Inflammatory macrophage treated with lipopolysaccharide for 4 hours (primary cell): ENCODE data around the gene SPDYC.
"Not testable (repeated sequence)": the region's sequence is repeated elsewhere in the genome, so short reads cannot be mapped to it uniquely, and the experiment has no call there.

Source experiments
- DNase-seq: peaks from one replicate; pipeline ENCODE4 v3.0.0-alpha.2; 2020

The SPDYC gene

DNA sequence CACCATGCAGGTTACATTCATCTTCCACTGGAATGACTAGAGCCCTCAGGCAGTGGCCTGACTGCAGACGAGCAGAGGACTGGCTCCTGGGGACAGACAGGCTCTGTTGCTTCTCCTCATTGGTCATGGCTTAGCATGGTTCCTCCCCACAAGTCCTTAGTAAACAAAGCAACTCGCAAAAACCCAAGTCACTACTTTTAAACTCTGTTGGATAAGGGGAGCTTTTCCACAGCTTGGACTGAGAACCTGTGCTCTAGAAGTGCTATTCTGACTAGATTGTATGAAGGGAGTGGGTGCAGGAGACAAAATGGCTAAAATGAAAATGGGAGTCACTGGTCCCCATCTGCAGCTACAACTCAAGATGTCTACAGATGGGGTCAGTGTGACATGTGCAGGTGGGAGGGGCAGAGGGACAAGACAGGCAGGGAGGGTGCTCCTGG lies 4.6 kb downstream of the SPDYC start:
- DNase-seq, result not testable (repeated sequence)

DNA sequence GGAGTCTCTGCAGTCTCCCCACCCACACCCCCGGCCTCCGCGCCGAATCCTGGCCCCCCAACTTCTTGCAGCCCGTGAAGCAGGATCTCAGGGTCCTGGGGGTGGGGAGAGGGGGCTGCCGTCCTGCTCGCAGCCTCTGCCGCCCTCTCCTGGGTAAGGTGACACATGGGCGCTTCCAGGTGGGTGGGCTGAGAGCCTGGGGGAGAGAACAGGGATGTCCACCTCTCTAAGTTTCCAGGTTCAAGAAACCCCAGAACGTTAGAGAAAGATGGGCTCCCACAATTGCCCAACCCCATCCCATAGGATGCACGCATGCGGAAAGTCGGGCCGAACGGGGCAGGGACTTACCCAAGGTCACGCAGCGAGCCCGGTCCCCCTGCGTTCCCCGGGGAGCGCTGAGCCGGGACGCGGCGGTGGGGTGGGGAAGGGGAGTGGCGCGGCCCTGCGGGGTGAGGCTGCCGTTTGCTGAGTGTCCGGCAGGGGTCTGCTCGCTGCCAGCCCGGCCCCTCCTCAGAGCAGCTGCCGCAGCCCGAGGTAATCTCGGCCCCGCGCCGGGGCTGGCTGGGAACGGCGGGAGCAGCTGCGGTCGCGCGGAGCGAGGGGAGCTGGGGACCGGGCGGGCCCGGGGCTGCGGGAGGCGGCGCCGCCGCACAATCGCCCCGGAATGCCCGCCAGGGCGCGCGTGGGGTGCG lies 11.0 kb downstream of the SPDYC start:
- DNase-seq, result peak; percentile 54

DNA sequence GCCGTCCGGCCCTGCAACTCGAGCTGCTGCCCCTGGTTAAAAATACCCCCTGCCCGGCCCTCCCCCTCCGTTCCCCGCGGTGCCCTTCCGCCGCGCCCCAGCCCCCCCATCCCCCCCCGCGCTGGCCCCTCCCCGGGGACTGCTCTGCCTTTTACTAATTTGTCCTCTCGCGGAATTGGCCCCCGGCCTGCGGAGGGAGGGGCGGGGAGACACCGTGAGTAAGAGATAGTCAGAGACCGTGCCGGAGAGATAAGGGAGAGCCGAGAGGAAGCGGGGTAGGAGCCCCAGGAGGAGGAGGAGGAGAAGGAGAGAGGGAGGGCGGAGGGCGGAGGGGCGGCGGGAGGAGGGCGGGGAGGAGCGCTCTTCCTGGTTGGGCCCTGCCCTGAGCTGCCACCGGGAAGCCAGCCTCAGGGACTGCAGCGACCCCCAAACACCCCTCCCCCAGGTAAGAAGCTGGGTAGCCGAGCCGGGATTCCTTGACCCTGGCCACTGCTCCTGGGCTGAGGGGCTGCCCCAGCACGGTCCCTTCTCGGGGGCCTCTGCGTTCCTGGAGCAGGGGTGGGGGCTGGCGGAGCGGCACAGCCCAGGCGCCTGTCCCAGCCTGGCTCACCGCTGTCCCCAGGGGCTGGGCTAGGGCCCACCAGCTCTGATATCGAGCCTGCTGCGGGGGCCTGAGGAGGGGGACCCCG lies 11.7 kb downstream of the SPDYC start, which contains the start of gene CAPN1:
CAPN1 (plus strand) TSS at position 360 of the 689 bp plus-strand sequence. CDS start 774 bp downstream, outside the sequence.
- DNase-seq, result peak; percentile 70

DNA sequence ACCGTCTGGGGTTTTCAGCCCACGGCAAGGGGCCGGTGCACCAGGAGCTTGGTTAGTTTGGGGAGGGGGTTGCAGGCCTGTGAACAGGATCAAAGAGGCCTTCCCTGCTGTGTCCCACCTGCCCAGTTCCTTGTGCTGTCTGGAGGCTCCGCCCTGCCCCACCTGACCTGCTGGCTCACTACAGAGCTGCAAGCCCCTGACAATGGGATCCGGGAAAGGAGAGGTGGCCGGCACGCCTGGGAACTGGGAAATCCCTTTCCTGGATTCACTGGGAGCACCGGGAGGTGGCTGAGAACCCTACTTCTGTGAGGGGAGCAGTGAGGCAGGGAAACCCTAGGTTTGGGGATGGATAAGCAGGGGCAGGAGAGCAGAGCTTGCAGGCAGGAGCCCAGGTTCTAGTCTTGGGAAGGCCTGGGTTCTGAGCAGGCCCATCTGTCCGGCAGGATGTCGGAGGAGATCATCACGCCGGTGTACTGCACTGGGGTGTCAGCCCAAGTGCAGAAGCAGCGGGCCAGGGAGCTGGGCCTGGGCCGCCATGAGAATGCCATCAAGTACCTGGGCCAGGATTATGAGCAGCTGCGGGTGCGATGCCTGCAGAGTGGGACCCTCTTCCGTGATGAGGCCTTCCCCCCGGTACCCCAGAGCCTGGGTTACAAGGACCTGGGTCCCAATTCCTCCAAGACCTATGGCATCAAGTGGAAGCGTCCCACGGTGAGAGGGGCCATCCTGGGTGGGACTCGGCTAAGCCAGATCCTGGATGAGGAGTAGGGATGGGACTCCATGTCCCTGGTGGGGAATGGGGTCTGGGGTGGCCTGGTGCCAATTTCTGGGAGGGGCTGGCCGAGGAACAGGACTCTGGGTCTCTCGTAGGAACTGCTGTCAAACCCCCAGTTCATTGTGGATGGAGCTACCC lies 12.5 kb downstream of the SPDYC start:
- DNase-seq, result peak; percentile 18

DNA sequence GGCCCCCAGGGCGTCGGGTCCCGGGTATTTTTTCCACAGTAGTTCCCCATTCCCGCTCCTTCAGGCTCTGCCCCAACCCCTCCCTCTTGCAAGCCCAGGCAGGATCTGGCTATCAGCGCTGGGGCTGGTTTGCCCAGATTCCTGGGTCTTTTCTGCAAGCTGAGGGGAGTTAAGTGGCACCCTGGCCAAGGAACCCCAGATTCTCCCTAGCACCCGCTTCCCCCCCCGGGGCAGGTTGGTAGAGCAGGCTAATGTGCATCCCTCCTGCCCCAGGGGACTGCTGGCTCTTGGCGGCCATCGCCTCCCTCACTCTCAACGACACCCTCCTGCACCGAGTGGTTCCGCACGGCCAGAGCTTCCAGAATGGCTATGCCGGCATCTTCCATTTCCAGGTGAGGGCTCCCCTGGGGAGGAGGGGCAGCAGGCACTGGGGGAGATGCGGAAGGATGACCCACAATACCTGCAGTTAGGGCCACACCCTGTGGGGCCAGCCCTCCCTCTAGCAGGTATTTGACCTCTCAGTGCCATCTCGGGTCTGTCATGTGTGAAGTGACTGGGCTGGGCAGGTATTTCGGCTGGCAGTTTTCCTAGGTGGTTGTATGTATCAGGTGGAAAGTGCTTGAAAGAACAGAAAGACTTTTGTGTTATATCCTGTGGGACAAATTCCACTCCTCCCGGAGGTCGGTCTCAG lies 13.3 kb downstream of the SPDYC start:
- DNase-seq, result no peak

DNA sequence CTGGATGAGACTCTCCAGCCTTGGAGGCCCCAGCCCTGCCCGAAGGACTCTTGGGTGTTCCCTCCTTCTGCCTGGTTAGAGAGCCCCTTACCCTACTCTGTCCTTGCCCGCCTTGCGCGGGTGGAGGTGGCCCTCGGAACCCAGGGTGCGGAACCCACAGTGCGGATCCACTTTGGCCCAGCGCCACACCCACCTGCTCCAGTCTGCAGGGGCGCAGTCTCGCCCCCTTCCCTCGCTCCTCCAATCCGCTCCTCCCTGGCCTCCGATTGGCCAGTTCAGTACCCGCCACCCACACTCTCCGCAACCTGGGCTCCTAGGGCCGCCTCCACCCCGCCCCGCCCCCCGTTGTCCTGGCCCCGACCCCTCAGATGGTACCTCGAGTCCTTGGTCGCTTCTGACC lies 14.1 kb downstream of the SPDYC start:
- DNase-seq, result no peak

DNA sequence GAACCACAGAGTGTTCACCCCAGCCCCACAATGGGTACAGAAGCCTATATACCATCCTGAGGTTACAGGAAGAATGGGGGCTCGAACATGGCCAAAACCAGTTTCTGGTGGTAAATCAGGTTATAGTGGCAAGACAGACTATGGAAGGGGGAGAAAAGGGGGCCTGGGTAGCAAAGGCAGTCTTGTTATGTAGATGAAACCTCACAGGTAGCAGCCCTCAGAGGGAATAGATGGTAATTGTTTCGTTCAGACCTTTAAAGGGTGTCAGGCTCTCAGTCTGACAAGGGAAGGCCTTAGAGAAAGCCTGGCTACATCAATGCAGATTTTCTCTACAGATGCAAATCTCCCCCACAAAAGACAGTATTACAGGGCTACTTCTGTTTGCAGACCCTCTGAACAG lies 15.1 kb downstream of the SPDYC start:
- no peak for DNase-seq

DNA sequence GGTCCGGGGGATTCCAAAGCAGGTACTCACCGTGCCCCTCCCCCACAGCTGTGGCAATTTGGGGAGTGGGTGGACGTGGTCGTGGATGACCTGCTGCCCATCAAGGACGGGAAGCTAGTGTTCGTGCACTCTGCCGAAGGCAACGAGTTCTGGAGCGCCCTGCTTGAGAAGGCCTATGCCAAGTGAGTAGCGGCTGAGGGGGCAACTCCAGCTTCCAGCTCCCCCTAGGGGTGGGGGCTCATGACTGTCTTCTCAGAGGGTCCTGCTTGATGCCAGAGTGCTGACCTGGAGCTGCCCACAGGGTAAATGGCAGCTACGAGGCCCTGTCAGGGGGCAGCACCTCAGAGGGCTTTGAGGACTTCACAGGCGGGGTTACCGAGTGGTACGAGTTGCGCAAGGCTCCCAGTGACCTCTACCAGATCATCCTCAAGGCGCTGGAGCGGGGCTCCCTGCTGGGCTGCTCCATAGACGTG lies 15.9 kb downstream of the SPDYC start:
- DNase-seq, result no peak

DNA sequence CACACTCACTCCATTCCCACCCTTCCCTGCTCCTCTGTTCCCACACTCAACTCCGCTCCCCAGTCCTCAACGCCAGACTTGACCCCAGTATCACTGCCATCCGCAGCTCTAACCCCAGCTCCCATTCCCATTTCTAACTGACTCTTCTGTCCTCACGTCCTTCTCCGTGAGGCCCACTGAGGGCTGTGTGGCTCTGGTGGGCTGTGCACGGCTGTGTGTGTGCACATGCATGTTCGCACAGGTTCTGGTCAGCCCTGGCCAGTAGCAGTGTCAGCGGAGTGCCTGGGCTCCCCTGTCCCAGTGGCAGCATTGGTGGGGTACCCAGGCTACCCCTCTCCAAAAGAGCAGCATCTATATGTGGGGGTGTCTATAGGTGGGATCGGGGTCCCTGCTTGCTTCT lies 16.7 kb downstream of the SPDYC start:
- DNase-seq, result no peak

DNA sequence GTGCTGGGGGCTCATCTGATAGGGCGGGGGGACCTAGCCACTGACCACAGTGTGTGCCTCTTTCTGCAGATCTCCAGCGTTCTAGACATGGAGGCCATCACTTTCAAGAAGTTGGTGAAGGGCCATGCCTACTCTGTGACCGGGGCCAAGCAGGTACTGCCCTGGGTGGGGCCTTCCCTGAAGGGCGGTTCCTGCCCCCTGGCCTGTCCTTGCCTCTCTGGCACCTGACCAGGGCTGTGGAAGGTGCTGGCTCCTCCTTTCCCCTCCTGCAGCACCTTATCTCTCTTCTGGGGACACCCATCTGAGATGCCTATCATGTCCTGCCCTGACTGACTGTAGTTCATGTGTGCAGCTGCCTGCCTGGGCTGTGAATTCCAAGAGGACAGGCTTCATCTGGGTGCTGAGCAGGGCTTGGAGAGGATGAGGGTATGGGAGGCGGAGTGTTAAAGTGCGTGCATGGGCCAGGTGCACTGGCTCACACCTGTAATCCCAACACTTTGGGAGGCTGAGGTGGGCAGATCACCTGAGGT lies 17.2 kb downstream of the SPDYC start:
- DNase-seq, result no peak

DNA sequence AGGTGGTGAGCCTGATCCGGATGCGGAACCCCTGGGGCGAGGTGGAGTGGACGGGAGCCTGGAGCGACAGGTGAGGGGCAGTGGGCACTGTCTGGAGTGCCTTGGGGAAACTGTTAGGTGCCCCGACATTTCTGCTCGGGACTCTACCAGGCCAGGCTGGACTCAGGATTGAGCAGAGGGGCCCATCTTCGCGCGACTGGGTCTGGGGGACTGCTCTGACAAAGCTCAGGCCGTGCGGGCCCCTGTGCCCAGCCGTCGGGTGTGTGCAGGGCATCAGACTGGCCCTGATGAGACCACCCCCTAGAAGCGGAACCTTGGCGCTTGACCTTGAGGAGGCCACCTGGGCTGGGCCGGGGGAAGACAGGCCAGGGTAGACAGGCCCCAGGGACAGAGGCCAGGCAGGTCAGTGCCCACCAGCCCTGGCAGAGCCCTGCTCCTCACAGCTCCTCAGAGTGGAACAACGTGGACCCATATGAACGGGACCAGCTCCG lies 18.0 kb downstream of the SPDYC start:
- DNase-seq, result no peak

DNA sequence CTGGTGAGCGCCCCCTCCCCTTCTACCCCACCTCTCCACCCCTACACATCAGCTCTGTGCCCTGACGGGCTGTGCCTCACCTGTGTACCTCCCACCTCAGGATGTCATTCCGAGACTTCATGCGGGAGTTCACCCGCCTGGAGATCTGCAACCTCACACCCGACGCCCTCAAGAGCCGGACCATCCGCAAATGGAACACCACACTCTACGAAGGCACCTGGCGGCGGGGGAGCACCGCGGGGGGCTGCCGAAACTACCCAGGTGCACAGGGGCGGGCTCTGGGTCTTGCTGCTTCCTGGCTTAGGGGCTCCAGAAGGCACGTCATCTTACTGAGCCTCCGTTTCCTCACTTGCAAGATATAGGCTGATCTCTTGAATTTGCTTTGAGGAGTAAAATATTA lies 18.5 kb downstream of the SPDYC start:
- no peak for DNase-seq

DNA sequence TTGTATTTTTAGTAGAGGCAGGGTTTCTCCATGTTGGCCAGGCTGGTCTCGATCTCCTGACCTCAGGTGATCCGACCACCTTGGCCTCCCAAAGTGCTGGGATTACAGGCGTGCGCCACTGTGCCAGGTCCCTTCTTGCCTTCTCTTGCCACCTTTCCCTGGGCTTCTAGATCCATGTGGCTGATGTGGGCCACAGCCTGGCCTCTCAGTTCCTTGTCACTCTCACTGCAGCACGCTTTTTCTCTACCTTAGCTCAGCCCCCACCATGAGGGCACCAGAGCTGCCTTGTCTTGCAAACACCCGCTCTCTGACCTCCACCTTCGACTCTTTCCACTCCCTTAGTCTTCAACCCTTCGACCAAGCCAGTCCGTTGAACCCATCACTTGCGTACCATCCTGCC lies 19.2 kb downstream of the SPDYC start:
- DNase-seq, result no peak

DNA sequence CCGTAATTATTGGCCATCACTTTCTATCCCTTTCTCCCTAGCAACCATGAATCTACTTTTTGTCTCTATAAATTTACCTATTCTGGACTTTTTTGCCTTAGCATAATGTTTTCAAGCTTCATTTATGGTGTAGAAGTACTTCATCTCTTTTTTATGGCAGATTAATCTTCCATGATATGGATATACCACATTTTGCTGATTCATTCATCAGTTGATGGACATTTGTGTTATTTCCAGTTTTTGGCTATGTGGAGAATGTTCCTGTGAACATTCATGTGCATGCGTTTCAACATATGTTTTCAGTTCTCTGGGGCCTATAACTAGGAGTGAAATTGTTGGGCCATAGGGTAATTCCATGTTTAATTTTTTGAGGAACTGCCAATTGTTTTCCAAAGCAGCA lies 24.5 kb downstream of the SPDYC start:
- DNase-seq, result no peak

DNA sequence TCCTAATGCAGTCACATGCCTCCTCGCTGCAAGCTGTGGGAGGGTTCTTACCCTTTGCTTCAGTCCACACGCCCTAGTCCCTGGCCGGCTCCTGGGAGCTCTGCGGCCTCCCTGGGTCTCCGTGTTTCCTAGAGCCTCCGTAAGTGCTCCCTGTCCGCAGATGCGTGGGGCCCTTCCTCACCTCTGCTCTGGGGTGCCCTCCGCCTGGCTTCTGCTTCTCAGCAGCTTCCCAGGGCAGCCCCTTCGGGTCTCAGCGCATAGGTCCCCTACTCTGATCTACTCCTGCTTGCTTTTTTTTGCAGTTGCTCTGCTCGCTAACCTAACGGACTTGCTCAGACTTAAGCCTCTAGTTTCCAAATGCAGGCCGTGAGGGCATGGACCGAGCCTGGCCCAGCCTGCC lies 34.1 kb downstream of the SPDYC start:
- DNase-seq, result no peak

DNA sequence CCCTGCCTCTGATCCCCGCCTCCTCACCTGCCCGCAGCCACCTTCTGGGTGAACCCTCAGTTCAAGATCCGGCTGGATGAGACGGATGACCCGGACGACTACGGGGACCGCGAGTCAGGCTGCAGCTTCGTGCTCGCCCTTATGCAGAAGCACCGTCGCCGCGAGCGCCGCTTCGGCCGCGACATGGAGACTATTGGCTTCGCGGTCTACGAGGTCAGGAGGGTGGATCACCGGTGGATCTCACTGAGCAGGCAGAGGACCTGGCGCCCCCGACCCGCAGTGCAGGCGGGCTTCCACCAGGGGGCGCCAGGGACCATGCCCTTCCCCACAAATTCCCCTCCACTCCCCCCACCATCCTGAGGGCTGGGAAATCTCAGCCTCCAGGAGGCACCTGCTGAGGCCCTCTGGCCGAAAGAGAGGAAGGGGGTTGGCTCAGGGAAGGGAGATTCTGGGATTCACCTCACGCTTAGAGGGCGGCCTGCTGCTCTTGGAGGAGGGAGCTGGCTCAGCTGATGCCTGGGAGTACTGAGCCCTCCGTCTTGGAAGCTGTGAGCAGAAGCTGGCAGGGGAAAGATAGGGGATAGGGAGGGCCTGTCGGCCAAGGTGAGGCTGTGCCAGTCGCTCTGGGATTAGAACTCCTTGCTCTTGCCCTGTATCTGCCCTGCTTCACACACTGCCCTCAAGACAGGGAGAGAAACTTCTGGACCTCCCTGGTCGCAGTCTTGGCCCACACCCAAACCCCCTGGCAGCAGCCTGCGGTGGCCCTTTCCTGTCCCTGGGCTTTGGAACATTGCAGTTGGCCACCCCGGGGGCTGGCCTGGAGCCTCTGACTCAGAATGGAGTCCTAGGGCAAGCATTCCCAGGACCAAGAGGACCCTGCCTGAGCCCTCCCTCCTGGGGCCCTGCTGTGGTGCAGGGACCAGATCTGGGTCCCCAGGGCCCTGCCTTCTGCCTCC lies 34.9 kb downstream of the SPDYC start:
- peak; percentile 22 for DNase-seq

DNA sequence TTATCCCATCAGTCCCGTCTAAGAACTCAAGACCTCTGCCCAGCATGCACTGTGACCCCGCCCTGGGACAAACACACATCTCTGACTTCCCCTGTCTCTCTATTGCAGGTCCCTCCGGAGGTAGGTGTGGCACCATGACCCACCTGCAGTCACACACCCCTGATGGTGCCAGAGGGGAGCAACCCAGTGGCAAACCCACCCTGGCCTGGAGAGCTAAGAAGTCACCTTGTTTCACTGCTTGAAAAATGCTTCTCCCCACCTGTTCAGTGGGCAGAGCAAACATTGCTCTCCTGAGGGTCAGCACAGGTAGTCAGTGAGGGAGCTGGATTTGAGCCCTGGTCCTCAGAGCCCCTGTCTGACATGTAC lies 35.6 kb downstream of the SPDYC start:
- DNase-seq, result no peak

DNA sequence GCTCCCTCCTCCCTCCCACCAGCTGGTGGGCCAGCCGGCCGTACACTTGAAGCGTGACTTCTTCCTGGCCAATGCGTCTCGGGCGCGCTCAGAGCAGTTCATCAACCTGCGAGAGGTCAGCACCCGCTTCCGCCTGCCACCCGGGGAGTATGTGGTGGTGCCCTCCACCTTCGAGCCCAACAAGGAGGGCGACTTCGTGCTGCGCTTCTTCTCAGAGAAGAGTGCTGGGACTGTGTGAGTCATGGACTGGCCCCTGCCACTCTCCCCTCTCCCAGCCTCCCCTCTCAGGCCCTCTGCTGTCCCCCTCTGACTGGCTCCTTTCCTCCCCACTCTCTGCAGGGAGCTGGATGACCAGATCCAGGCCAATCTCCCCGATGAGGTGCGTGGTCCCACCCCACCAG lies 36.4 kb downstream of the SPDYC start:
- no peak for DNase-seq

DNA sequence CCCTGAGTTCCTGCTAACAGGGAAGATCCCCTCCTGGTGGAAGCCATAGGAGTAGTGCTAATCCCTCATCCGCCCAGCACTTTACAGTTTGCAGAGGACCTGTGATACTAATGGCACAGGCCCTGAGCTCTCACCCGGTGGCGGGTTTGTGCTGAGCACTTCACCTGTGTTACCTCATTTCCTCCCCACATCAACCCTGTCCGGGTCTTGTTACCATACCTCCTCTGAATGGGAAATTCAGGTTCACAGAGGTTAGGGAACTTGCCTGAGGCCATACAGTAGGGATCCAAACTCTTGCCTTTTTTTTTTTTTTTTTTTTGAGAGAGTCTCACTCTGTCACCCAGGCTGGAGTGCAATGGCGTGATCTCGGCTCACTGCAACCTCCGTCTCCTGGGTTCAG lies 36.9 kb downstream of the SPDYC start:
- DNase-seq, result no peak

DNA sequence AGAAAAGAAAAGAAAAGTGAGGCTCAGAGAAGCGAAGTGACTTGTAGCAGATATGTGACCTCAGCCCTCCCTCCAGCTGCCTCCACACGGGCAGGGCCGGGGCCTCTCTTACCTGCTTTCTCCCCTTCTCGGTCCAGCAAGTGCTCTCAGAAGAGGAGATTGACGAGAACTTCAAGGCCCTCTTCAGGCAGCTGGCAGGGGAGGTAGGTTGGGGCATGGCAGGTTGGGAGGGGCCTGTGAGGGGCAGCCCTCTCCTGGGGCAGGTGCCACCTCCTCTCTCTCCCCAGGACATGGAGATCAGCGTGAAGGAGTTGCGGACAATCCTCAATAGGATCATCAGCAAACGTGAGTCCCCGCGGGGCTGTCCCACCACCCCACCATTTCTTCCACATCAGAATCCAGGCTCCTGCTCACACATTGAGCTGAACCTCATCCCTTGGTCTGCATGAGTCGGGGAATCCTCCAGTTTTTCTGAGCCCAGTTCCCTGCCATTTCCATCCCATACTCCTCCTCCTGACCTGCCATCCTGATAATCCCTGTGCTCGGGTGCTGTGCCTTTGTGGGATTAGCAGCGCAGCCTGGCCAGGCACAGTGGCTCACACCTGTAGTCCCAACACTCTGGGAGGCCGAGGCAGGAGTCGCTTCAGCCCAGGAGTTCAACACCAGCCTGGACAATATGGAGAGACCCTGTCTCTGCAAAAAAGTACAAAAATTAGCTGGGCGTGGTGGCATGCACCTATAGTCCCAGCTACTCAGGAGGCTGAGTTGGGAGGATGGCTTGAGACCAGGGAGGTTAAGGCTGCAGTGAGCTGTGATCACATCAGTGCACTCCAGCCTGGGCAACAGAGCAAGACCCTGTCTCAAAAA lies 38.1 kb downstream of the SPDYC start:
- DNase-seq, result no peak
